Stimulated activated CD8-positive, alpha-beta memory T cell treated with anti-CD3 and anti-CD28 coated beads, Interleukin-15, amount 100 ng/mL, for 48 hours (primary cell): ENCODE measurements around the gene METRN.

ENCODE experiments used
- DNase-seq, 2 donors: peaks; one replicate each; pipeline ENCODE4 v3.0.0-alpha.2; 2020; ENCODE audit warnings: low read depth in 2 of 2

The METRN gene

DNA sequence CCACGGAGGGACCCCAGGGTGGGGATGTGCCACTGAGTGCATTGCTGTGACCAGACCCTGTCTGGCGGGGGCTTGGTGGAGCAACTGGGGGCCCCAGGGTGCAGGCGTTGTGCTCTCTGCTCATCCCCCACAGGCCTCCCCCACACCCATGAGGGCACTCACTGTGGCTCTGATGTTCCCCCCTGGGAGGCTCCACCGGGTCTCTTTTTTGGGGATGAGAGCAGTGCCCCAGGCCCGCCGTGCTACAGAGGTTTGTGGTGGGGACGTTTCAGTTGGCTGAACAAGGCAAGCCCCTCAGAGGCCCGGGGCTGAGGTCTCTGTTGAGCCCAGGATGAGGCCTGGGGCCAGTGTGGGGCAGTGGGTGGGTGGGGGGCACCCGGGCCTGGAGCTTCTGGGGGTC lies 8.8 kb downstream of the METRN start:
- no peak for DNase-seq

DNA sequence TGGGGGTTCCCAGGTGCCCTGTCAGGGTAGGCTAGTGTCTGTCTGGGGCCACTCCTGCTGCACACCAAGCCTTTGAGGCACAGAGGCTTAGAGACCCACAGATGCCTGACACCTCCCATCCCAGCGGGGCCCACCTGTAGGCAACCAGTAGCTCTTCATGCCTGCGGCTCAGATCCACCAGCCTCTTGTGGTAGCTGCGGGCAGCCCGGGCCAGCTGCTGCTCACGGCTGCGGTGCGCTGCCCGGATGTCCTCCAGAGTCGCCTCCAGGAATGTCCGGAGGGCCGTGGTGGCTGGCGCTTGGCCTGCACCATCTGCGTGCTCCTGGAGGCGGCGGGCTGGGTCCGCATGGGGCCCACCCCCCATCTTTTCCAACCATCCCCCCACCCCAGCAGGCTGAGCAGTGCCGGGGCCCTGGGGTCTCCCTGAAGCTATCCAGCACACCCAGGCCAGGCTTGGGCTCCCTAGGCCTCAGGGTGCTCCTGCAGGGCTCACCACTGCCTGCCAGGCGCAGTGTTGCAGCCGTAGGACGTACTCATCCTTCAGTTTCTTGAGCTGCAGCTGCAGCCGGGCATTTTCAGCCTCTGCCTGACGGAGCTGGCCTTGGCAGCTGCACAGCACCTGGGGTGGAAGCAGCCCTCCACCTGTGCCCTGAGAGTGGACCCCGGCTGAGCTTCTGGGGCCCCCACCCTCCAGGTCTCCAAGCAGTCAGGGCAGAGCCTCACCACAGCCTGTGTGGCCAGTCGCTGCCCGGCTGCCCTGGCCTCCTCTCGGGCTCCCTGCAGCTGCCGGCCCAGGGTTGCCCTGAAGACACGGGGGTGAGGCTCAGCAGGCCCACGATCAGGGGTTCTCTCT lies 9.5 kb downstream of the METRN start:
- no peak for DNase-seq

DNA sequence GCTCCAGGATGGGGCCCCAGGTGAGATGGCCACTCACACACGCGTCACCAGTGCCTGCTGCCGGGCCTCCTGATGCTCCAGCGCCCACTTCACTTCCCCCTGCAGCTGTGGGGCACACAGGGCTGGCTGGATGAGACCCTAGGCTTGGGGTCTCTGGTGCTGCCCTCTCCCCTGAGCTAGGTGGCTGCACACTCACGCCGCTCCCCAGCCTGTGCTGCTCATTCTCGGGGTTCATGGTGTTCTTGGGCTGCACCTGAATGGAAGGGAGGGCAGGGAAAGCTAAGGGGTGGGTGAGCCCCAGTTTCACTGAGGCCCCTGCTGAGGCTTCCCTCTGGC lies 10.1 kb downstream of the METRN start:
- DNase-seq, result no peak

DNA sequence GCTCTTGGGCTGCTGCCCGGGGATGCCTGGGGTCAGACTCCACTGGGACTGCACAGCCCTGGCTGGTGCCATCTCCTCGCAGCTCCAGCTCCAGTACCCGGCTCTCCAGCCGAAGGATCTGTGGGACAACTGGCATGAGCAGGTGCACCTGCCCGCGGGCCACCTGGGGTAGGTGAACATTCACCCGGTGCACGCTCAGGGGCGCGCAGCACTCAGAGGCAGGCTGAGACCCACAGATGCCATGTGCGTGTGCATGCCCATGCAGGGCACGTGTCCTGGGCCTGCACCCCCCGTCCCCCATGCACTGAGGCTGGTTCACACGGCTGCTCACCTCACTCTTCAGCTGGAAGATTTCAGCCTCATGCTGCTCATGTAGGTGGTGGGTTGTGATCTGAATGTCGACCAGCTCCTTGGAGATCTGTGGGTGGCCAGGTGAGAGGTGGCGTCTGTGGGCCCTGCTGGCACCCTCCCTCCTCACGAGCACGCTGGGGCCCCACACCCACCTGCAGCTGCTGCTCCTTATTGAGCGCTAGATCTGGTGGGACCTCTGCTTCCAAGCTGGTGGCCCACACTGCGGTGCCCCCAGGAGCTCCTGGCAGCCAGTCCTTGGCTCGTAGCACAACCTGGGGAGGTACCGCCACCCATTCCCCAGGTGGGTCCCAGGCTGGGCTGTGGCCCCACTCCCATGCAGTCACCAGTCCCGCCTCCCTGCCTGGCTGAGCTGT lies 10.7 kb downstream of the METRN start:
- no peak for DNase-seq

DNA sequence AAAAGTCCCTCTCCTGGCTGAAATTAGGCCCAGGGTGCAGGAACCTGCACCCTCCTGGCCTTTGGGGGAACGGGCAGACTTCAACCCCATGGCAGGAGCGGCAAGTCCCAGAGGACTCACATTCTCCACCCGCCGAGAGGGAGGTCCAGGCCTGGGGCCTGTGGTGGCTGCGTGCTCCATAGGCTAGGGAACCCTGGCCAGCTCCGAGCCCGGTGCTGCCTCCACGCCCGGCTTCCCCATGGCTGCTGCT lies 11.2 kb downstream of the METRN start:
- DNase-seq, result no peak

DNA sequence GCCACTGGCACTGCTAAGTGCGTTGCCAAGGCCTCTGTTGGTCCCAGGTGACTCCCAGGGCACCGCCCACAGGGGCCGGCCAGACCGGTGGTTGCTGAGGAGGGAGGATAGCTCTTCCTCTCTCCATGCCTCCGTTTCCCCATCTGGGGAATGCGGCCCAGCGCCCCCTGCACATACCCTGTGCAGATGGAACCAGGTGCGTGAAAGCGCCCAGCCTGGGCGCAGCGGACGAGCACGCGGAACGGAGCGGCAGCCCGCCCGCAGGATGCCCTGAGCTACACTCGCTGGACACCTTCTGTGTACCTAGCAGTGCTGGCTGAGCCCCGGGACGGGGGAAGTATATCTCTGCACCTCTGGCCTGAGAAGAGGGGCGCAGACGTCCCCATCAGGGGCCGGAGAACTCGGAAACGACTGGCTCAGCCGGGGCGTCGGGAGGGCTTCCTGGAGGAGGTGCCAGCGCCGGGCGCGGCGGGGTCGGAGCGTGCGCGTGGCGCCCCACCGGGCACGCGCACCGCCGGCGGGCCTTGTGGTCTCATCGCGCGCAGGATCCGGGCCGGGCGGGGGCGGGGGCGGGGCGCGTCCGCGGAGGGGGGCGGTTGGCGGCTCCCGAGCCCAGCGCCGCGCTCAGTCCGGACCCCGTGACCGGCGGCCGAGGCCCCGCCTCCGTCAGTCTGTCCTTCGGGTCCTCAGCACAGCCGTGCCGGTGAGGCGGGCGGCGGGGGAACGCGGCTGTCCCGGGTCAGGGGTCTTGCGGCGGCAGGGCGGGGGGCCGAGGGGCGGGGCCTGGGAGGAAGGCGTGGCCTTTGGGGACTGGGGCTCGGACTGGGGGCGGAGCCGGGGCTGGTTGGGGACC lies 11.7 kb downstream of the METRN start, which contains the start of the genes CCDC78 and HAGHL:
TSS of gene CCDC78 (minus strand) at position 6 of the 853 bp plus-strand sequence. CDS start 76 bp downstream, outside the sequence.
TSS of gene HAGHL (plus strand) at position 669 of the 853 bp plus-strand sequence. CDS start 404 bp downstream, outside the sequence.
- peak in 1 of 2 donors; percentile 53 for DNase-seq

DNA sequence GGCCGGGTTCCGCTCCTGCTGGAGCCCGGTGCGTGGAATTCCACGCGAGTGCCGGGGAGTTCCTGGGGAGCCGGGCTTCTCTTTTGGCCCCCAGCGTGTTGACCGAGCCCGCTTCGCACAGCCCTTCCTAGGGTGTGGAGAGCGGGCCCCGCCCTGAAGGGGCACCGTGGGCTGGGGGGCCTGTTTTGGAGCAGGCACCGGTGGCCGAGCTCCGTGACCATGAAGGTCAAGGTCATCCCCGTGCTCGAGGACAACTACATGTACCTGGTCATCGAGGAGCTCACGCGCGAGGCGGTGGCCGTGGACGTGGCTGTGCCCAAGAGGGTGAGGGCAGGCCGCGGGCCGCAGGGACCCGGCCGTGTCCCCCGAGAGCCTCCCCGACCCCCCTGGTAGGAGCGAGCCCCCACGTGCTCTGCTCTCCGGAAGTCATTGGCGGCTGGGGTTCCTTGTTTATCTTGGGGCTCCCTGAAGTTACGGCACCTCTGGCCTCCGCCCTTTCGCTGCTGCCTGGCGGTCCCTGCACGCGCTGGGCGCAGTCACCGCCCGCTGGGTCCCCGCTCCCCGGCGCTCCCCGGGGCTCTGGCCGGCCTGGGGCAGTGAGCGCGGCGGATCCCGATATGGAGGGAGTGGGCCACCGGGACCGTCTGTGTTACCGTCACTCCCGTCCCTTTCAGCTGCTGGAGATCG lies 12.5 kb downstream of the METRN start:
- no peak for DNase-seq

DNA sequence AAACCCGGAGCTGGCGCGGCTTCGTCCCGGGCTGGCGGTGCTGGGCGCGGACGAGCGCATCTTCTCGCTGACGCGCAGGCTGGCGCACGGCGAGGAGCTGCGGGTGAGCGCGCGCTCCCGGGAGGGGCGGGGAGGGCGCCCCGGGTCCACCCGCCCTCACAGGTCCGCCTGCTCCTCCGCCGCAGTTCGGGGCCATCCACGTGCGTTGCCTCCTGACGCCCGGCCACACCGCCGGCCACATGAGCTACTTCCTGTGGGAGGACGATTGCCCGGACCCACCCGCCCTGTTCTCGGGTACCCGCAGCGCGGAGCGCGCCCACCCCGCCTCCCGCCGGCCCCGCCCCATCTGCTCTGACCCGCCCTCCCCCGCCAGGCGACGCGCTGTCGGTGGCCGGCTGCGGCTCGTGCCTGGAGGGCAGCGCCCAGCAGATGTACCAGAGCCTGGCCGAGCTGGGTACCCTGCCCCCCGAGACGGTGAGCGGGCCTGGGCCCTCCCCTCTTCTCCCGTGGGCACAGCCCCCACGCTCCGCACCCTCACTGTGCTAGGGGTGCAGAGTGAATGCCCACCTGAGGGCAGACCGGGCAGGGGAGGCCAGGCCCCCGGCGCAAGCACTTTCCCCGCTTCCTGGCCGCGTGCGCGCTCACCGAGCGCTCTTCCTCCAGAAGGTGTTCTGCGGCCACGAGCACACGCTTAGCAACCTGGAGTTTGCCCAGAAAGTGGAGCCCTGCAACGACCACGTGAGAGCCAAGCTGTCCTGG lies 13.4 kb downstream of the METRN start:
- peak; percentile 59 to 67 for DNase-seq

DNA sequence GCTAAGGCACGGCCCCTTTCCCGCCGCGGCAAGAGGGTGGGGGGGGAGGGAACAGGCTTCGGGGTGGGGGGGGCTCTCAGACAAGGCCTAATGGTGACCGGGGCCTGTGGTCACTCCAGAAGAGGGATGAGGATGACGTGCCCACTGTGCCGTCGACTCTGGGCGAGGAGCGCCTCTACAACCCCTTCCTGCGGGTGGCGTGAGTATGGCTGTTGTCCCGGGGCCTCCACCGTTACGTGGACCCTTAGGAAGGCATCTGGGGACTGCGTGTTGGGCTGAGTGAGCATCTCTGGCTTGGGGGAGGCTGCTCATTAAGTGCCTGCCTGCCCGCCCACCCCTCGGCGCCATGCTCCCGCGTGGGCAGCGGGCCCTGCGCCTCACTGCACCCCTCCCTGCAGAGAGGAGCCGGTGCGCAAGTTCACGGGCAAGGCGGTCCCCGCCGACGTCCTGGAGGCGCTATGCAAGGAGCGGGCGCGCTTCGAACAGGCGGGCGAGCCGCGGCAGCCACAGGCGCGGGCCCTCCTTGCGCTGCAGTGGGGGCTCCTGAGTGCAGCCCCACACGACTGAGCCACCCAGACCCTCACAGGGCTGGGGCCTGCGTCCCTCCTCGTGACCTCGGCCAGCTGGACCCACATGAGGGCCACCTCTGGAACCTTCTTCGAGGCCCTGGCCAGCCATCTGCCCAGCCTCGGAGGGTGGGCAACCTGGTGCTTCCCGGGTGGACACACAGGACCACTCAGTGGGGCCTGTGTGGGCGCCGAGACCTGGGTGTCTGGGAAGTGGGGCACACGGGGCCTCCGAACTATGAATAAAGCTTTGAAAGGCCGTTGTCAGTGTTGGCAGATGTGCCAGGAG lies 14.2 kb downstream of the METRN start:
- DNase-seq, result no peak

DNA sequence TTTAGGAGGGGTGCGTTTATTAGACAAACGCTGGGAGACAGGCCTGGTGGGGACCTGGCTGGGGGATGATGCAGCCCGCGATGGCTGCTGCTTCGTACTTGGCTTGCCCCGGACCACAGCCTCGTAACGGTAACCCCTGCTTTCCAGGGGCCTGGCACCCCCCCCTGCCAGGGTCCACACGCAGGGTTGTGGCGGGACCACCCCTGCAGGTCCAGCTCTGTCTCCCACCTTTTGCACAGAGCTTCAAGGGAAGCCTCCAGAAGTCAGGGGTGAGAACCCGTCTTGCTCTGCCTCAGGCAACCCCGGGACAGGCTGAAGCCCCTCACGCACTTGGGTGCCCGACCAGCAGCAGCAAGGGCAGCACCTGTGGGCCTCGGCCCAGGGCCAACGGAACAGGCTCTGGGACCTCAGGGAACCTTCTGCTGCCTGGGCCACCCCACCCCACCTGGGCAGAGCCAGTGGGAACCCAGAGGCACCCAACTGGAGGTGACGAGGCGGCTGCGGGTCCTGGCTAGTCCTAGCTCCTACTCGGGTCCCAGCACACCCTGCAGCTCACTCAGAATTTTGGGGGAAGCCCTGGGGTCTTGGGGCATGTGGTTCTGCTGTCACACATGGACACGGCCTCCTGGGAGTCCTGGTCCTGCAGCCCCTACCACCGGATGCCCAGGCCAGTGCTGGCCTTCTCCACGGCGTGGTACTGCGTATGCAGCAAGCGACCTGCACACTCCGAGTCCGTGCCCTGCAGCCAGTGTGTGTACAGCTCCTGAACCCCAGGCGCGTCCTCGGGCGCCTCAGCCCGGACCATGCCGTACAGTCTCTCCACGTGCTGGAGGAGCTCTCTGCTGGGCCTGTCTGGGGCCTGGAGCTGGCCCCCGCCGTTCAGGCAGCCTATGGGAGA lies 15.1 kb downstream of the METRN start:
- no peak for DNase-seq

DNA sequence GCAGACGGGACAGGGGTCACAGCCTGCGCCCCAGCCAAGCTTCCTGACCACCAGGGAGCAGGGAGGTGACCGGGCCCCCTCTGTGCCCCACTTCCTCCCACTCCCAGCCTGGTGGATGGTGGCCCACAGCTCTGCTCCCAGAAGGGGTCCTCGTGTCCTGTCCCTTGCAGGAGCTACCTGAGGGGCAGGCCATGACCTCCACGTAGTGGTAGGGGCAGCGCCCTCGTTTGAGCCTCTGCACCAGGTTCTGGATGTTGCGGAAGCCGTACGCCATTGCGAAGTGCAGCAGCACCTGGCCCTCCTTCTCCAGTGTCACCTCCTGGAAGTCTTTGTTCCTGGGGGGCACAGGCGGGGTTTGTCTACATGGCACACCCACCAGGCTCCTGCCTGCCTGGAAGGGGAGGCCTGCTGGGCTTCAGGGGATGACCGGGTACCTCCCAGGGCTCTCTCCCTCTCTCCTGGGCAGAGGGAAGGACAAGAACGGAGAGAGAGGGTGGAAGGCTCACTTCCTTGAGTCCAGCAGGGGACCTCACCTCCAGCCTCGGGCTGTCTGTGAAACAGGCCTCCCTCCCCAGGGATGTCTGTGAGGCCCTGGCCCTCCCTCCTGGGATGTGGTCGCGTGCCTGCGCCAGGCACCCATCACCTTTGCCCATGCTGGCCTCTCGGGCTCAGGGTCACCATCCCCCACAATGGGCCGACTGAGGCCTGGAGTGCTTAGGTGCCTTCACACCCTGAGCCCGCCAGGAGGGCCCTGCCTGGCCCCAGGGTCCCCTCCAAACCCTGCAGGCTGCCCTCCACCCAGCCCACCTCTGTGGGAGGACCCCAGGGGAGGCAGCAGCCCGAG lies 16.0 kb downstream of the METRN start:
- no peak for DNase-seq

DNA sequence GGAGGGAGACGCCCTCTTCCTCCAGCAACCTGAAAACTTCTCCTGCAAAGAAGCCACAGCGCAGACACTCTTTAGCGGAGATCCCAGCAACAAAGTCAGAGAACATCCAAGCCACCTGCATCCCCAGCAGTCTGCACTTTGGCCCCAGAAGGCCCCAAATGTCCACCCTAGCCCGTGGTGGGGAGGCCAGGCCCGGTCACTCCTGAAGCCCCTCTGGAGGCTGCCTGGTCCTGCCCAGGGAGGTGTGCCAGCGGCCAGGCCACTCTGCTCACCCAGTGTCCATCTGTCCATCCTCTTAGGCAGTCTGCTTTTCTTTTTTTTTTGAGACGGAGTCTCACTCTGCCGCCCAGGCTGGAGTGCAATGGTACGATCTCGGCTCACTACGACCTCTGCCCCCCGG lies 17.4 kb downstream of the METRN start:
- DNase-seq, result no peak

DNA sequence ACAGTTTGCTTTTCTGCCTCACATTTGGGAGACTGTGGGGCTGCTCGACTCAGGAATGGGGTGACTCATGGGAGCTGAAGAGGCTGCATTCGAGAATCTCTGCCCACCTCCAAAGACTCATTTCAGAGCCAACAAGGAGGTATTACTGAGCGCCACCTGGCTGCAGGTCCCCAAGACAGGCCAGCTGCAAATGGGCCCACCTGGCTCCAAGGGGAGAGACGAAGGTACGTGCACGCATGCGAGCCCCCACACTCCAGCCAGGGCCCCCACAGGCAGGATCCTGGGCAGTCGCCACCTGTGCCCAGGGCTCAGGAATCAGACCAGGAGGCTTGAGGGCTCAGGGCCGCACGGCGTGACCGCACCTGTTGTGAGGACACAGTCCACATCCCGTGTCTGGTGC lies 18.0 kb downstream of the METRN start:
- DNase-seq, result no peak

DNA sequence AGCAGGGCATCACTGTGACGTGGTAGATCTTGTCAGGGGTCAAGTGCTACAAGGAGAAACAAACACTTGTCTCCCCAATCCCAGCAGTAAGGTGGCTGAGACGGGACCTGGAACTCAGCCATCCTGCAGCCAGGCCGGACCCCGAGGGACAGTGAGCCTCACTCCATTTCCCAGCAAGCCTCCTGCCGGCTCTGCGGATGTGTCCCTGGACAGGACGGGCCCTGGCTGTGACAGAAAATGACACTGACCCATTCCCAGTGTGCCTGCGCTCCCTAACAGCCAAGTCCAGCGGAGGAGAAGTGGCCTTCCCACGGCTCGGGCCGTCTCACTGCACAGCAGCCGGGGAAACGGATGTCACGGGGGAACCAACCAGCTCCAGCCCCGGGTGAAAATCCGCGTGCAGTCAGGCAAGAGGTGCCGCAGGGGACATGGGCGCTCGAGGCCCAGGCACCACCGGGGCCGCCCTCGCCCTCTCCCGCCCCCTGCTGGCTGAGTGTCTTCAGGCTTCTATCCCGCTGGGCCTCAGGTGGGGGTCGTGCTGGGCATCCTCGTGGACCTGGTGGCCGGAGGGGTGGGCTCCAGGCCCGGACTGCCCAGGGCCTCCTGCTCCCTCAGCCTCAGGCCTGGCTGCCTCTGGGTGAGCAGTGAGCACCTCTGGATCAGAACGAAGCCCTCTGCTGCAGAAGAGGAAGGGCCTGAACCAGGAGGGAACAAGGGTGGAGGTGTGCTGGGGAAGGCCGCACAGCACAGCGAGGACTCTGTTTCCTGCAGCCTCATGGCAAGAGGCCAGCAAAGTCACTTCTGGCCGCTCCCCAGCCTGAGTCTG lies 18.7 kb downstream of the METRN start:
- no peak for DNase-seq

DNA sequence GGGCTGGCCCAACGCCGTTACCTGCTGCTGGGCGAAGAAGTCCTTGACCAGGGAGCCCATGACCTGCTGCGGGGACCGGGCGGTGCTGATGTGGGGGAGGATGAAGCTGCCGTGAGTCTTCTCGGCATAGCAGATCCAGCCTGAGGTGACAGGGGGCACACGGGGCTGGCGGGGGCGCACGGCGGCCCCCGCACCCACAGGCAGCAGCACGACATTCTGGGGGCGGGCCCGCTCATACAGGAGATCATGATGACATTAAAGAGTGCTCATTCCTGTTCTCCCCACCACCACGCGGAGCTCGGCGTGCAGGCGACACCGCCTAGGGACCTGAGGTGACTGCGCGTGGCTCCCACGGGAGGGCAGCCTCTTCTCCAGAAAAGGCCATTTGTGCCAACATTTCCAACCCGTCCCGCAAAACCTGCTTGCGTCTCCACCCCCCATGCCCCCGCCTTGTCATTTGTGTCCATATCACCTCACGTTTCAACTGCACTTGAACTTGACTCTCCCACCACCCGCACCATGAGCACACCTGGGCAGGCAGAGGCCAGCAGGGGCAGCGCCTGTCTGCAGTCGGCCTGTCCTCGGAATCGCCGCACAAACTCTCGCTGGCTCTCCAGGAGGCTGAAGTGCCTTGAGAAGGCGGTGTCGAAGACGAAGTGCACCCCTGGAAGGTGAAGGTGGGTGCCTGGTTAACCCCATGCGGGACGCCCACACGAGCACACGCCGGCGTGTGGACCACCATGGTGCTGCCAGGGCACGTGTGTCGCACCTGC lies 19.5 kb downstream of the METRN start:
- no peak for DNase-seq
